Measurements from ENCODE around the gene NDOR1. TPM values are rescaled to one million over a fixed set of nuclear protein-coding genes. Genes with fewer than 3 reads are reported as not detected.

Gene NDOR1
- polyA plus RNA-seq, 3 donors = 4.4 to 26.9 (median 5.2) TPM

- H3K4me3 Mint-ChIP-seq = no peak overlapping the region
- intact Hi-C loops (cut with micrococcal nuclease) = loop anchor here in 1 of 2 donors (5.0 kb wide), 1 partner anchor 109 kb away; no protein-coding TSS in a partner anchor
Measured at GRCh38 chr9:137225699-137226331, 20.3 kb downstream of the NDOR1 start.

More at GRCh38 chr9:137225699-137226331, 20.3 kb downstream of the NDOR1 start:
- no peak overlapping the region for H3K4me2 ChIP-seq (replicated peaks; ENCODE audit: extremely low read depth, low read length, poor library complexity, severe bottlenecking)
- H3K27ac Mint-ChIP-seq = no peak overlapping the region
- H3K27me3 Mint-ChIP-seq (ENCODE audit: low read depth in 3 of 3) = peaks cover 5 to 42% (median 6%) of the 10 kb centered on the region in 3 donors
- H3K79me2 ChIP-seq (ENCODE audit: insufficient read depth, low read length) = no peaks in the 10 kb centered on the region
- no peak overlapping the region for H2AFZ ChIP-seq (ENCODE audit: insufficient read depth, low read depth, low read length, poor library complexity, severe bottlenecking)
- peaks cover 0 to 18% of the 10 kb centered on the region in 2 donors for H3K27me3 ChIP-seq (ENCODE audit: control insufficient read depth in 2 of 2, insufficient read depth in 2 of 2, low read length in 2 of 2)
- peaks cover 29 to 35% of the 10 kb centered on the region in 2 donors for H3K4me1 ChIP-seq (ENCODE audit: control insufficient read depth in 1 of 2, insufficient read depth in 2 of 2, low read length in 2 of 2)
- H3K9me3 ChIP-seq (replicated peaks in 1 of 2; ENCODE audit: control insufficient read depth in 1 of 2, insufficient read depth in 1 of 2, low read length in 2 of 2) = no peaks in the 10 kb centered on the region
- no peak for TF ChIP-seq CTCF (IDR thresholded peaks at IDR 0.05)
- H4K20me1 ChIP-seq (ENCODE audit: insufficient read depth, low read length) = no peaks in the 10 kb centered on the region
- H3K9me3 Mint-ChIP-seq = peaks cover 0 to 2% (median 0%) of the 10 kb centered on the region in 7 donors
- no peak overlapping the region for H3K27ac ChIP-seq (ENCODE audit: low read depth in 1 of 2, low read length in 2 of 2)
- H3K36me3 Mint-ChIP-seq = no peaks in the 10 kb centered on the region
- no peak overlapping the region for H3K9ac ChIP-seq (ENCODE audit: insufficient read depth, low read length, poor library complexity, severe bottlenecking)
- WGBS (ENCODE audit: insufficient coverage) = 78% methylated on average over 21 of the region's 21 CpGs
- H3K4me3 ChIP-seq (replicated peaks in 1 of 3; ENCODE audit: low read depth in 2 of 3, low read length in 3 of 3) = no peak overlapping the region
- no peak for DNase-seq
- no peaks in the 10 kb centered on the region for H3K36me3 ChIP-seq (replicated peaks in 1 of 2; ENCODE audit: control insufficient read depth in 1 of 2, insufficient read depth in 2 of 2, low read length in 2 of 2)
- peaks cover 20% of the 10 kb centered on the region for H3K4me1 Mint-ChIP-seq

Measured in CD14-positive monocyte (primary cell).